Osteoblast (primary cell): ENCODE data around the gene TMEM218. TPM values are rescaled to one million over a fixed set of nuclear protein-coding genes. Genes with fewer than 3 reads are reported as not detected.
A peak's percentile ranks its signal among the peaks of the same experiment; 100 is the strongest.

Source experiments
- DNase-seq: peaks from one replicate; pipeline ENCODE4 v3.0.0; 2011; ENCODE audit warnings: low spot score, mixed read lengths; ENCODE audit not compliant: insufficient read length; ENCODE audit errors: missing footprints
- H2AFZ ChIP-seq: 2 replicates; pipeline ENCODE4 v1.6.0; 2011; ENCODE audit warnings: mild to moderate bottlenecking, low read length
- H3K27ac ChIP-seq: 2 replicates; pipeline ENCODE4 v1.5.1; 2011; ENCODE audit warnings: mild to moderate bottlenecking, low read depth, low read length, moderate library complexity
- H3K27me3 ChIP-seq: 2 replicates; pipeline ENCODE4 v1.6.0; 2012; ENCODE audit warnings: mild to moderate bottlenecking, control low read depth, inconsistent platforms, low read length, moderate library complexity; ENCODE audit not compliant: insufficient read depth
- H3K36me3 ChIP-seq: 2 replicates; pipeline ENCODE4 v1.5.1; 2011; ENCODE audit warnings: mild to moderate bottlenecking, low read length, control low read depth, moderate library complexity; ENCODE audit not compliant: insufficient read depth
- H3K4me1 ChIP-seq: 2 replicates; pipeline ENCODE4 v1.5.1; 2011; ENCODE audit warnings: mild to moderate bottlenecking, low read length, control low read depth, moderate library complexity; ENCODE audit not compliant: insufficient read depth
- H3K4me2 ChIP-seq: 2 replicates; pipeline ENCODE4 v1.6.0; 2011; ENCODE audit warnings: mild to moderate bottlenecking, low read length; ENCODE audit not compliant: insufficient read depth
- H3K4me3 ChIP-seq: fragments of 200-600 bp; sonication (generic); 3 replicates; pipeline ENCODE4 v1.5.1; 2012; ENCODE audit warnings: mild to moderate bottlenecking, low read length, inconsistent platforms; ENCODE audit not compliant: insufficient read depth
- H3K79me2 ChIP-seq: 2 replicates; pipeline ENCODE4 v1.6.0; 2012; ENCODE audit warnings: mild to moderate bottlenecking, low read length, control low read depth, inconsistent platforms; ENCODE audit not compliant: insufficient read depth
- H3K9me3 ChIP-seq: 2 replicates; pipeline ENCODE4 v1.5.1; 2011; ENCODE audit warnings: low read depth, low read length, control low read depth
- H4K20me1 ChIP-seq: 2 replicates; pipeline ENCODE4 v1.6.0; 2012; ENCODE audit warnings: mild to moderate bottlenecking, low read length, control low read depth; ENCODE audit not compliant: insufficient read depth
- CTCF ChIP-seq: IDR thresholded peaks from 2 replicates; pipeline ENCODE4 v1.5.1; 2011; ENCODE audit warnings: mild to moderate bottlenecking, low read depth, low read length, moderate library complexity; ENCODE audit errors: extremely low read depth
- total RNA-seq: library from RNA; depleted of rRNA; stranded (reverse); fragments of >200 nt; gene quantifications from 2 replicates; pipeline ENCODE4 v1.2.3, GENCODE V29; 2012

Gene TMEM218
- total RNA-seq, 1 donor = 30.0 TPM

GRCh38 chr11:125064070-125064469 is 47.4 kb downstream of the TMEM218 start:
- no peaks in the 10 kb centered on the region for H3K36me3 ChIP-seq
- H3K4me2 ChIP-seq = peak overlapping the region; percentile 93
- no peak for DNase-seq
- H3K9me3 ChIP-seq = no peaks in the 10 kb centered on the region
- H3K4me1 ChIP-seq = peaks cover 7% of the 10 kb centered on the region
- no peaks in the 10 kb centered on the region for H4K20me1 ChIP-seq
- no peaks in the 10 kb centered on the region for H3K79me2 ChIP-seq
- TF ChIP-seq CTCF = no peak
- no peaks in the 10 kb centered on the region for H3K27me3 ChIP-seq
- H3K27ac ChIP-seq = no peak overlapping the region
- H3K4me3 ChIP-seq = peak overlapping the region; percentile 88
- H2AFZ ChIP-seq = peak overlapping the region; percentile 97

GRCh38 chr11:125063429-125064043 is 47.9 kb downstream of the TMEM218 start:
- H3K27ac ChIP-seq = no peak overlapping the region
- DNase-seq = peak; percentile 79

GRCh38 chr11:125062931-125063428 is 48.4 kb downstream of the TMEM218 start, which contains the start of gene SLC37A2:
TSS of gene SLC37A2 (plus strand) at chr11:125063305. CDS start at chr11:125063368, 63 bp downstream.
- peak within 1 kb of the TSS; percentile 88 for H3K4me3 ChIP-seq
- peak within 1 kb of the TSS; percentile 97 for H2AFZ ChIP-seq
- DNase-seq = peak; percentile 93
- peak; percentile 11 for TF ChIP-seq CTCF
- H3K27ac ChIP-seq = no peak within 1 kb of the TSS
- no peaks in the 10 kb centered on the region for H4K20me1 ChIP-seq
- no peaks in the 10 kb centered on the region for H3K79me2 ChIP-seq
- H3K4me2 ChIP-seq = peak within 1 kb of the TSS; percentile 93
- no peaks in the 10 kb centered on the region for H3K36me3 ChIP-seq
- peaks cover 7% of the 10 kb centered on the region for H3K4me1 ChIP-seq
- no peaks in the 10 kb centered on the region for H3K27me3 ChIP-seq
- H3K9me3 ChIP-seq = no peaks in the 10 kb centered on the region

More at GRCh38 chr11:125063429-125064043, 47.9 kb downstream of the TMEM218 start:
- Histone ChIP-seq H3K4me3 (peak overlapping the region; percentile 88), H3K9me3 (no peaks in the 10 kb centered on the region), H3K4me2 (peak overlapping the region; percentile 93), H2AFZ (peak overlapping the region; percentile 97), H4K20me1 (no peaks in the 10 kb centered on the region), H3K27me3 (no peaks in the 10 kb centered on the region), H3K36me3 (no peaks in the 10 kb centered on the region), H3K4me1 (peaks cover 7% of the 10 kb centered on the region), H3K79me2 (no peaks in the 10 kb centered on the region)
- no peak for TF ChIP-seq CTCF

GRCh38 chr11:125062218-125062930 is 49.1 kb downstream of the TMEM218 start:
- no peak for DNase-seq
- Histone ChIP-seq H3K9me3 (no peaks in the 10 kb centered on the region), H3K4me3 (peak overlapping the region; percentile 88), H2AFZ (peak overlapping the region; percentile 97), H3K79me2 (no peaks in the 10 kb centered on the region), H3K4me2 (peak overlapping the region; percentile 93), H3K27me3 (no peaks in the 10 kb centered on the region), H3K4me1 (peaks cover 7% of the 10 kb centered on the region), H4K20me1 (no peaks in the 10 kb centered on the region), H3K27ac (no peak overlapping the region), H3K36me3 (no peaks in the 10 kb centered on the region)
- TF ChIP-seq CTCF = no peak
